GM23338 (cell line): Measurements from ENCODE around the gene TMEM8B. TPM values are rescaled to one million over a fixed set of nuclear protein-coding genes. Genes with fewer than 3 reads are reported as not detected.

ENCODE experiments used
- ATAC-seq: fragments of 200-7000 bp; cut with Tn5 transposase; 3 replicates; pipeline ENCODE4 v1.9.1; 2020
- DNase-seq: peaks from one replicate; pipeline ENCODE4 v3.0.0-alpha.2; 2015; ENCODE audit warnings: low spot score
- H2AFZ ChIP-seq: fragments of 200-600 bp; sonication (generic); 2 replicates; pipeline ENCODE4 v1.8.0; 2016; ENCODE audit warnings: antibody characterized with exemption, mild to moderate bottlenecking, moderate library complexity
- H3F3A ChIP-seq: fragments of 200-600 bp; sonication (generic); replicated peaks from 2 replicates; pipeline ENCODE4 v1.8.0; 2017; ENCODE audit warnings: antibody characterized with exemption, mixed run types, low read depth
- H3K27ac ChIP-seq: fragments of 200-600 bp; sonication (generic); 2 replicates; pipeline ENCODE4 v1.6.1; 2016; ENCODE audit warnings: low read depth
- H3K27me3 ChIP-seq: fragments of 200-600 bp; sonication (generic); 2 replicates; pipeline ENCODE4 v1.8.0; 2016; ENCODE audit warnings: mild to moderate bottlenecking, mixed run types, moderate library complexity; ENCODE audit not compliant: insufficient read depth
- H3K36me3 ChIP-seq: fragments of 200-600 bp; sonication (generic); 2 replicates; pipeline ENCODE4 v1.8.0; 2016; ENCODE audit warnings: mild to moderate bottlenecking; ENCODE audit not compliant: insufficient read depth
- H3K4me1 ChIP-seq: fragments of 200-600 bp; sonication (generic); 2 replicates; pipeline ENCODE4 v1.8.0; 2016; ENCODE audit warnings: mild to moderate bottlenecking, moderate library complexity; ENCODE audit not compliant: insufficient read depth
- H3K4me2 ChIP-seq: fragments of 200-600 bp; sonication (generic); 2 replicates; pipeline ENCODE4 v1.7.1; 2017; ENCODE audit warnings: mixed run types
- H3K4me3 ChIP-seq: fragments of 200-600 bp; sonication (generic); 2 replicates; pipeline ENCODE4 v1.6.1; 2016; ENCODE audit warnings: mixed run types
- H3K79me2 ChIP-seq: fragments of 200-600 bp; sonication (generic); replicated peaks from 2 replicates; pipeline ENCODE4 v1.8.0; 2017; ENCODE audit warnings: mild to moderate bottlenecking; ENCODE audit not compliant: insufficient read depth
- H3K9me2 ChIP-seq: fragments of 200-600 bp; sonication (generic); 2 replicates; pipeline ENCODE4 v1.8.0; 2017; ENCODE audit not compliant: insufficient read depth
- H4K20me1 ChIP-seq: fragments of 200-600 bp; sonication (generic); replicated peaks from 2 replicates; pipeline ENCODE4 v1.8.0; 2017; ENCODE audit warnings: mild to moderate bottlenecking; ENCODE audit not compliant: insufficient read depth
- H3K27ac Mint-ChIP-seq: 2 replicates; pipeline ENCODE4 v1.8.0; 2020; ENCODE audit warnings: inconsistent platforms, mild to moderate bottlenecking, moderate library complexity, mixed read lengths
- H3K27me3 Mint-ChIP-seq: 3 replicates; pipeline ENCODE4 v1.8.0; 2022; ENCODE audit warnings: low read depth, mild to moderate bottlenecking, moderate library complexity, mixed read lengths, inconsistent platforms; ENCODE audit not compliant: insufficient read depth, poor library complexity
- H3K36me3 Mint-ChIP-seq: 3 replicates; pipeline ENCODE4 v1.8.0; 2021; ENCODE audit warnings: low read depth, mild to moderate bottlenecking, inconsistent platforms, moderate library complexity, mixed read lengths
- H3K4me1 Mint-ChIP-seq: 3 replicates; pipeline ENCODE4 v1.8.0; 2020; ENCODE audit warnings: mild to moderate bottlenecking, inconsistent platforms, mixed read lengths
- H3K4me3 Mint-ChIP-seq: 3 replicates; pipeline ENCODE4 v1.8.0; 2021; ENCODE audit warnings: moderate library complexity, mild to moderate bottlenecking, inconsistent platforms, mixed read lengths
- H3K9me3 Mint-ChIP-seq: 3 replicates; pipeline ENCODE4 v1.8.0; 2020; ENCODE audit warnings: moderate library complexity, mild to moderate bottlenecking, inconsistent platforms, mixed read lengths
- CTCF ChIP-seq, 2 experiments: fragments of 200-600 bp in 1 of 2; sonication (generic) in 1 of 2; conservative IDR thresholded peaks; 2 replicates each; pipeline versions ENCODE4 v1.5.1 to v1.6.1; 2016 to 2017; ENCODE audit warnings: antibody characterized with exemption in 2 of 2, low read depth in 2 of 2, mild to moderate bottlenecking in 2 of 2, moderate library complexity in 1 of 2
- JUNB ChIP-seq: IDR thresholded peaks from one replicate; pipeline ENCODE4 v1.6.1; 2016; ENCODE audit warnings: antibody characterized with exemption; ENCODE audit not compliant: unreplicated experiment
- NANOG ChIP-seq: IDR thresholded peaks from 2 replicates; pipeline ENCODE4 v1.6.1; 2016; ENCODE audit warnings: antibody characterized with exemption, borderline replicate concordance
- REST ChIP-seq: IDR thresholded peaks from one replicate; pipeline ENCODE4 v1.6.1; 2018; ENCODE audit warnings: antibody characterized with exemption; ENCODE audit not compliant: unreplicated experiment
- STAT1 ChIP-seq: IDR thresholded peaks from one replicate; pipeline ENCODE4 v1.6.1; 2016; ENCODE audit warnings: antibody characterized with exemption; ENCODE audit not compliant: unreplicated experiment
- ZNF331 ChIP-seq: fragments of 250-450 bp; sonication (Bioruptor Pico); IDR thresholded peaks from 2 replicates; pipeline ENCODE4 v1.5.0; 2020; ENCODE audit warnings: low read depth, mild to moderate bottlenecking, moderate library complexity
- polyA plus RNA-seq: library from polyadenylated mRNA; unstranded; fragments of >200 nt; fragmentation: Nextera tagmentation; extraction: Ambion mirVana; gene quantifications from 2 replicates; pipeline ENCODE4 v1.2.1, GENCODE V29; 2016
- total RNA-seq: library from RNA; depleted of rRNA; stranded (reverse); fragments of >200 nt; shearing (Covaris generic); gene quantifications from 2 replicates; pipeline ENCODE4 v1.2.3, GENCODE V29; 2014

The TMEM8B gene
- total and polyA plus RNA-seq, 2 experiments from 2014 or later: 4.2 to 5.5 TPM

DNA sequence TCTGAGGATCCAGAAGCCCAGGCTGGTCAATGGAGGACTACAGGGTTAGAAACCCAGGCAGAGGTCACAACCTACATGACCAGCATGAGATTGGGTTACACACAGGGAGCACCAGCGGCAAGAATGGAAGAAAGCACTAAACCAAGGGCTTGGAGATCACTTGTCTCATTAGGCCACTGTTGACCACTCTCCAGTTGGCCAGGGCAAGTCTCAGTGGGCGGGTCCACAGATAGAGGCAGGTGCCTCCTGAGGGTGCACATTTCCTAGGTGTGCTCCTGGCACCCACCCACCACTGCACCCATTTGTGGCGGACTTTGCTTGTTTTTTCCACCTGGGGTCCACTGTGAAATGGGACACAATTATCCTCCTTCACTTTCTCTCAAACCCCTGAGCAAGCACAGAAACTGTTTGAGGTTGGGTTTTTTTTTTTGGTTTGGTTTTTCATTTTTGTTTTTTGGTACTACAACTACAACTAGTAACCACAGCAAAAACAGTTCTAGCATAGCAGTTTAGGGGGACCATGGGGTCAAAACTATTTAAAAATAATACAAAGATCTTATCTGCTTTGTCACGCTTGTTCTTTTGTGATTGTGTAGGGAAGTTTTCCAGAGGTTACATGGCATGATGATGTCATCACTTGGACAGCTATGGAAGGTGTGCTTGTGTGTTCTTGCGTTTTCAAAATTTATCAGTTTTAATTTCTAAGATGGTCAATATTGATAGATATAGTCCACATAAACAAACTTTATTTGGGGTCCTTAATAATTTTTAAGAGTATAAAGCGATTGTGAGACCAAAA lies 31.5 kb upstream of the TMEM8B start:
- H3K36me3 Mint-ChIP-seq: no peaks in the 10 kb centered on the region; the same call in 2 of the 3 replicates
- peaks cover 6% of the 10 kb centered on the region; the same call in 1 of the 2 replicates for H3K4me1 ChIP-seq
- H3K79me2 ChIP-seq: no peaks in the 10 kb centered on the region

DNA sequence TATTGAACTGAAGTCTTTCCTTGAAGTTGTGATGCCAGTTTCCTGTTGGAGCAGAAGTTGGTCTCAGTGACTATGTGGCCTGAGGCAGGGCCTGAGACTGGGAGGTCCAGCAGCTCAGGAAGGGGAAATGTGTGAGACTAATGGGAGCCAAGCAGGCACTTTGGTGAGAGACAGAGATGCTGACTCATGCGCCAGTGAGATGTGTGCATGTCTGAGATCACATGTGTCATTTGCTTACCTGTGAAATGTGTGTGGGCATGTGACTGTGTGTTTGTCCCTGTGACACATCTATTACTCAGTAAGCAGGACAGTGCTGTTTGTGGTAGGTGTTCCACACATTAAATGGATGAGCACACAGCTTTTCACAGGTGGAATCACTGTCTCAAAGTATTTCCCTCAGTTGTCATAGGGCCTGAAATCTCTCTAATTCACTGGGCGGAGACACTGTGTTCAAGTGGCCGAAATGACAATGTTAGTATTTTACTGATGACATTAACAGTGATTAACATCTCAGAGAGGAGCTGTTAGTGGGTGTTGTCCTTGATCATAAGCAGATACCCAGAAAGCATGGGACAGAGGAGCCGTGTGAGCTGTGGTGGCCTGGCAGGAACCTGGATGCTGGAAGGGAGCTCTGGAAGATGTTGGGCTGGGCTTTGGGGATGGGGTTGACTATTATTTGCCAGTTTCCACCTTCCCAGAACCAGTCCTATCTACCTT lies 30.2 kb upstream of the TMEM8B start:
- H3F3A ChIP-seq: 0 out of 2 replicates have a peak, but pooled peaks cover 3% of the 10 kb centered on the region
- H3K4me2 ChIP-seq: no peak overlapping the region
- no peaks in the 10 kb centered on the region; the same call in 1 of the 2 replicates for H4K20me1 ChIP-seq
- peaks cover 6% of the 10 kb centered on the region; the same call in 1 of the 2 replicates for H3K4me1 ChIP-seq
- peaks cover 4% of the 10 kb centered on the region for H3K27me3 Mint-ChIP-seq
- H3K36me3 ChIP-seq: 0 out of 2 replicates have a peak, but pooled peaks cover 5% of the 10 kb centered on the region
- ATAC-seq (no peak), DNase-seq (no peak)
- no peak overlapping the region for H3K4me3 Mint-ChIP-seq
- no peaks in the 10 kb centered on the region; the same call in 2 of the 3 replicates for H3K9me3 Mint-ChIP-seq
- no peaks in the 10 kb centered on the region for H3K9me2 ChIP-seq
- no peak overlapping the region for H3K4me3 ChIP-seq
- peak overlapping the region; percentile 51; the same call in 1 of the 2 replicates for H3K27ac Mint-ChIP-seq
- H3K4me1 Mint-ChIP-seq: peaks cover 6% of the 10 kb centered on the region; the same call in 2 of the 3 replicates
- no peaks in the 10 kb centered on the region; the same call in 2 of the 3 replicates for H3K36me3 Mint-ChIP-seq
- H2AFZ ChIP-seq: no peak overlapping the region
- H3K79me2 ChIP-seq: no peaks in the 10 kb centered on the region
- no peaks in the 10 kb centered on the region for H3K27me3 ChIP-seq
- H3K27ac ChIP-seq: no peak overlapping the region
- no peak for TF ChIP-seq CTCF (conservative IDR thresholded peaks at IDR 0.05; ENCODE audit: low read depth in 2 of 2)
- no peak for TF ChIP-seq JUNB
- TF ChIP-seq NANOG: no peak
- no peak for TF ChIP-seq STAT1
- no peak for TF ChIP-seq ZNF331 (CRISPR knock-in tag)
- TF ChIP-seq REST: no peak

More for the DNA sequence above, 31.5 kb upstream of the TMEM8B start:
- no peak overlapping the region for H3K4me3 Mint-ChIP-seq
- H3K27me3 Mint-ChIP-seq: peaks cover 8% of the 10 kb centered on the region
- H3K9me2 ChIP-seq: no peaks in the 10 kb centered on the region
- H3K4me1 Mint-ChIP-seq: peaks cover 10% of the 10 kb centered on the region; the same call in 2 of the 3 replicates
- ATAC-seq (no peak), DNase-seq (no peak)
- no peaks in the 10 kb centered on the region; the same call in 1 of the 2 replicates for H4K20me1 ChIP-seq
- no peak overlapping the region for H2AFZ ChIP-seq
- H3K27ac ChIP-seq: no peak overlapping the region
- H3K4me3 ChIP-seq: no peak overlapping the region
- TF ChIP-seq CTCF (conservative IDR thresholded peaks at IDR 0.05; ENCODE audit: low read depth in 2 of 2): no peak
- H3K4me2 ChIP-seq: no peak overlapping the region
- H3K27me3 ChIP-seq: no peaks in the 10 kb centered on the region
- no peaks in the 10 kb centered on the region; the same call in 2 of the 3 replicates for H3K9me3 Mint-ChIP-seq
- 0 out of 2 replicates have a peak, but pooled peaks cover 3% of the 10 kb centered on the region for H3F3A ChIP-seq
- no peaks in the 10 kb centered on the region for H3K36me3 ChIP-seq
- no peak overlapping the region for H3K27ac Mint-ChIP-seq
